Vagina (tissue), 2 donors: Measurements from ENCODE around the gene NUBP2. TPM values are rescaled to one million over a fixed set of nuclear protein-coding genes. Genes with fewer than 3 reads are reported as not detected.
A peak's percentile ranks its signal among the peaks of the same experiment; 100 is the strongest.

Experiments
- DNase-seq, 2 donors: peaks; one replicate each; pipeline ENCODE4 v3.0.0-alpha.2; 2017; ENCODE audit errors: extremely low spot score in 2 of 2
- H3K27ac ChIP-seq: fragments of 200-600 bp; sonication (generic); one replicate; pipeline ENCODE4 v1.5.1; 2019
- H3K27me3 ChIP-seq: fragments of 200-600 bp; sonication (generic); one replicate; pipeline ENCODE4 v1.5.1; 2019
- H3K36me3 ChIP-seq, 2 donors: fragments of 200-600 bp; sonication (generic); one replicate each; pipeline ENCODE4 v1.5.1; 2017 to 2019
- H3K4me1 ChIP-seq: fragments of 200-600 bp; sonication (generic); one replicate; pipeline ENCODE4 v1.5.1; 2019
- H3K4me3 ChIP-seq, 2 donors: fragments of 200-600 bp; sonication (generic); 1 replicate in 1 of 2; 2 replicates in 1 of 2; pipeline ENCODE4 v1.5.1; 2016 to 2019
- H3K9me3 ChIP-seq: fragments of 200-600 bp; sonication (generic); one replicate; pipeline ENCODE4 v1.5.1; 2019
- CTCF ChIP-seq, 3 experiments: fragments of 450-650 bp in 2 of 3; fragments of 200-600 bp in 1 of 3; sonication (generic) in 1 of 3; IDR thresholded peaks; one replicate each; pipeline ENCODE4 v1.5.1; 2017 to 2019; ENCODE audit warnings: antibody characterized with exemption in 3 of 3, mild to moderate bottlenecking in 2 of 3, moderate library complexity in 2 of 3
- POLR2A ChIP-seq, 2 donors: fragments of 450-650 bp; IDR thresholded peaks; one replicate each; pipeline ENCODE4 v1.6.1; 2017; ENCODE audit warnings: antibody characterized with exemption in 2 of 2, mild to moderate bottlenecking in 2 of 2, moderate library complexity in 2 of 2
- POLR2AphosphoS5 ChIP-seq, 2 donors: sonication (generic); formaldehyde crosslinking; IDR thresholded peaks; one replicate each; pipeline ENCODE4 v1.9.0; 2017; ENCODE audit warnings: antibody characterized with exemption in 2 of 2, mild to moderate bottlenecking in 2 of 2, low read depth in 1 of 2; ENCODE audit not compliant: insufficient read depth in 1 of 2
- intact Hi-C: fragments of 100-400 bp; cut with DNase I; formaldehyde crosslinking; loops from one replicate; pipeline ENCODE4 v1.15.1; 2023
- total RNA-seq: library from RNA; depleted of rRNA; stranded (reverse); fragments of >200 nt; gene quantifications from one replicate; pipeline ENCODE4 v1.2.3, GENCODE V29; 2016

The NUBP2 gene
- total RNA-seq, 1 donor from 2014 or later, result 40.8 TPM

DNA sequence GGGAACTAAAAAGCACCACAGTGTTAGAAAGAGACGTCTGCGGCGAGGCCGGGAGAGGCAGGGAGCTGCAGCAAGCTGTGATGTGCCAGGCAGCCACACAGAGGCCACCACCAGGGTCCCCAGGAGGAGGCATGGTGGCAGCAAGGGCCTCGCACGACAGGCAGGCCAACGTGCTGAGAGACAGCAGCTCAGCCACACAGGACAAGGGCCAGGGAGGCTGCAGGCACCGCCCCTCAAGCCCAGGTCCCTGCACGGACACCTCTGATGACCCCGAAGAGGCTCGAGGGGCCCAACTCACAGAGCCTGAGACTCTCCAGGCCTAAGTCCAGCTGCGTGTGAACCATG lies 38.2 kb downstream of the NUBP2 start:
- no peaks in the 10 kb centered on the region for H3K27me3 ChIP-seq
- no peak overlapping the region for H3K27ac ChIP-seq
- DNase-seq, result no peak
- no peaks in the 10 kb centered on the region for H3K9me3 ChIP-seq
- no peak overlapping the region for H3K4me3 ChIP-seq
- TF ChIP-seq CTCF (IDR thresholded peaks at IDR 0.05) (no peak), POLR2AphosphoS5 (IDR thresholded peaks at IDR 0.05; ENCODE audit: insufficient read depth in 1 of 2, low read depth in 1 of 2) (no peak), POLR2A (IDR thresholded peaks at IDR 0.05) (no peak)
- peaks cover 0 to 47% of the 10 kb centered on the region in 2 donors for H3K36me3 ChIP-seq
- intact Hi-C loops, result no loop called here
- peaks cover 17% of the 10 kb centered on the region for H3K4me1 ChIP-seq

DNA sequence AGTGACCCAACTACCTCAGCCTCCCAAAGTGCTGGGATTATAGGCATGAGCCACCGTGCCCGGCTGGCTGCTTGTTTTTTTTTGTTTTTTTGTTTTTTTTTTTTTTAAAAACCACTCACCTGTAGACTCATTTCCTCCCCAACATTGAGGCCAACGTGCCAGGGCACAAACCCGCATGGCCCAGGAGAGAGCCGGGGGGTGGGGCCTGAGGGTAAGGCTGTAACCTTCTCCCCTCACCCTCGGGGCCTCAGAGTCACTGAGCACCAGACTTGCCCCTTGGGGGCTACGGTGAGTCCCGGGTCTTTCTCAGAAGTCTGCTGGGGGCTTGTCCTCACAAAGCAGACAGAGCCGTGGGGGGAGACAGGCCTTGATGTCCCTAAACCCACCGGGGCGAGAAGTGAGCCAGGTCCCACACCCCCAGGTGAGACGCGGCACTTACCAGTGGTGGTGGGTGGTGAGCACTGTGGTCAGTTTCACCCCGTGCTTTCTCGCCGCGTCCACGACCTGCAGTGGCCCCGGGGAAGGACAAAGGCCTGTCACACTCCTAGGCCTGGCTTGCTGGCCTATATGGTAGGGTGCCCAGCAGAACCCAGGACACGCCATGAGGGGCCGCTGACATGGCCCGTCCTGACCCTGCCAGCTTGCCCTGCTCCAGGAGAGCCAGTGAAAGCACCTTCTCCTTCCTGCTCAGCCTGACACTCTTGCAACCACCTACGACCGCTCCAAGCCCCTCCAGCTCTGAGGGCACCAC lies 39.3 kb downstream of the NUBP2 start:
- no peaks in the 10 kb centered on the region for H3K9me3 ChIP-seq
- TF ChIP-seq POLR2AphosphoS5 (IDR thresholded peaks at IDR 0.05; ENCODE audit: insufficient read depth in 1 of 2, low read depth in 1 of 2) (no peak), CTCF (IDR thresholded peaks at IDR 0.05) (no peak), POLR2A (IDR thresholded peaks at IDR 0.05) (no peak)
- no peak for DNase-seq
- H3K36me3 ChIP-seq, result peaks cover 0 to 37% of the 10 kb centered on the region in 2 donors
- intact Hi-C loops, result no loop called here
- H3K4me1 ChIP-seq, result peaks cover 17% of the 10 kb centered on the region
- H3K27me3 ChIP-seq, result no peaks in the 10 kb centered on the region
- no peak overlapping the region for H3K27ac ChIP-seq
- H3K4me3 ChIP-seq, result no peak overlapping the region

GRCh38 chr16:1822801-1823200 lies 40.0 kb downstream of the NUBP2 start:
- no peak overlapping the region for H3K27ac ChIP-seq
- intact Hi-C loops, result no loop called here
- H3K36me3 ChIP-seq, result peaks cover 0 to 34% of the 10 kb centered on the region in 2 donors
- no peak for DNase-seq
- TF ChIP-seq POLR2AphosphoS5 (IDR thresholded peaks at IDR 0.05; ENCODE audit: insufficient read depth in 1 of 2, low read depth in 1 of 2), result no peak
- no peak for TF ChIP-seq CTCF (IDR thresholded peaks at IDR 0.05)
- TF ChIP-seq POLR2A (IDR thresholded peaks at IDR 0.05), result no peak
- no peaks in the 10 kb centered on the region for H3K27me3 ChIP-seq
- no peak overlapping the region for H3K4me3 ChIP-seq
- H3K4me1 ChIP-seq, result peaks cover 21% of the 10 kb centered on the region
- H3K9me3 ChIP-seq, result no peaks in the 10 kb centered on the region

DNA sequence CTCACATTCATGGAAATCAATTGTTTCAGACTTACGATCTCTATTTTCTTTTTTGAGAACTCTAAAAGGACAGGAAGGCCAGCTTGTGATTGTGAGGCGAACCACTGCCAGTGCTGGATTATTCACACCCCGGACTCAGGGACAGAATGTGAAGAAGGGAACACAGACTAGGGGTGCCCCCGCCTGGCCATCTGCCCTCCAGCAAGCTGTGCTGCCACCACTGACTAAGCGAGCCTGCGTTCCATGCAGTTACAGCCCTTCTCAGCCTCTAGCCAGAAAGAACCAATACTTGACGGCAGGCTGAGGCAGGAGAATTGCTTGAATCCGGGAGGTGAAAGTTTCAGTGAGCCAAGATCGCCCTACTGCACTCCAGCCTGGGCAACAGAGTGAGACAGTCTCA lies 41.1 kb downstream of the NUBP2 start:
- TF ChIP-seq POLR2A (IDR thresholded peaks at IDR 0.05) (no peak), CTCF (IDR thresholded peaks at IDR 0.05) (no peak), POLR2AphosphoS5 (IDR thresholded peaks at IDR 0.05; ENCODE audit: insufficient read depth in 1 of 2, low read depth in 1 of 2) (no peak)
- peaks cover 31% of the 10 kb centered on the region for H3K4me1 ChIP-seq
- H3K27me3 ChIP-seq, result no peaks in the 10 kb centered on the region
- H3K9me3 ChIP-seq, result no peaks in the 10 kb centered on the region
- H3K36me3 ChIP-seq, result peaks cover 0 to 33% of the 10 kb centered on the region in 2 donors
- intact Hi-C loops, result no loop called here
- no peak for DNase-seq
- H3K4me3 ChIP-seq, result no peak overlapping the region
- H3K27ac ChIP-seq, result no peak overlapping the region

GRCh38 chr16:1825381-1825863 lies 42.7 kb downstream of the NUBP2 start:
- intact Hi-C loops, result no loop called here
- H3K27ac ChIP-seq, result no peak overlapping the region
- H3K4me3 ChIP-seq, result peak overlapping the region; percentile 64 to 99

More at GRCh38 chr16:1825381-1825863, 42.7 kb downstream of the NUBP2 start:
- TF ChIP-seq POLR2A (IDR thresholded peaks at IDR 0.05) (no peak), CTCF (IDR thresholded peaks at IDR 0.05) (no peak), POLR2AphosphoS5 (IDR thresholded peaks at IDR 0.05; ENCODE audit: insufficient read depth in 1 of 2, low read depth in 1 of 2) (no peak)
- Histone ChIP-seq H3K9me3 (no peaks in the 10 kb centered on the region), H3K27me3 (no peaks in the 10 kb centered on the region), H3K36me3 (peaks cover 0 to 17% of the 10 kb centered on the region in 2 donors), H3K4me1 (peaks cover 45% of the 10 kb centered on the region)
- DNase-seq, result no peak
